Chondrocyte (in vitro differentiated cells): ENCODE results near the gene REC114. TPM values are rescaled to one million over a fixed set of nuclear protein-coding genes. Genes with fewer than 3 reads are reported as not detected.
"Not testable (repeated sequence)": the region's sequence is repeated elsewhere in the genome, so short reads cannot be mapped to it uniquely, and the experiment has no call there.

ENCODE experiments used
- DNase-seq: peaks from one replicate; pipeline ENCODE4 v3.0.0; 2021; ENCODE audit warnings: mixed read lengths, low spot score
- H3K27ac Mint-ChIP-seq: one replicate; pipeline ENCODE4 v1.8.0; 2021; ENCODE audit warnings: mild to moderate bottlenecking, moderate library complexity, mixed read lengths; ENCODE audit not compliant: unreplicated experiment
- H3K27me3 Mint-ChIP-seq: 2 replicates; pipeline ENCODE4 v1.8.0; 2021; ENCODE audit warnings: low read depth, mixed read lengths
- H3K36me3 Mint-ChIP-seq: 2 replicates; pipeline ENCODE4 v1.8.0; 2021; ENCODE audit warnings: low read depth, mixed read lengths
- H3K4me1 Mint-ChIP-seq: 2 replicates; pipeline ENCODE4 v1.8.0; 2021; ENCODE audit warnings: low read depth, mild to moderate bottlenecking, mixed read lengths
- H3K4me3 Mint-ChIP-seq: one replicate; pipeline ENCODE4 v1.8.0; 2021; ENCODE audit warnings: mild to moderate bottlenecking, moderate library complexity, mixed read lengths; ENCODE audit not compliant: unreplicated experiment
- H3K9me3 Mint-ChIP-seq: 2 replicates; pipeline ENCODE4 v1.8.0; 2021; ENCODE audit warnings: low read depth, mixed read lengths
- CTCF ChIP-seq: fragments of 200-600 bp; sonication (generic); IDR thresholded peaks from 2 replicates; pipeline ENCODE4 v1.5.0; 2021; ENCODE audit warnings: antibody characterized with exemption, mild to moderate bottlenecking, moderate library complexity
- total RNA-seq: library from RNA; stranded (reverse); gene quantifications from 3 replicates; pipeline ENCODE4 v1.2.1, GENCODE V29; 2021

REC114 gene
- total RNA-seq, 1 donor from 2014 or later = not detected

- no peak for TF ChIP-seq CTCF
- no peaks in the 10 kb centered on the region for H3K9me3 Mint-ChIP-seq
- H3K4me1 Mint-ChIP-seq = no peaks in the 10 kb centered on the region
- no peaks in the 10 kb centered on the region for H3K36me3 Mint-ChIP-seq
- H3K4me3 Mint-ChIP-seq = no peak overlapping the region
- H3K27ac Mint-ChIP-seq = no peak overlapping the region
- no peak for DNase-seq
- H3K27me3 Mint-ChIP-seq = peaks cover 9% of the 10 kb centered on the region
These were observed 44.1 kb upstream of the REC114 start for GRCh38 chr15:73398861-73399260.

DNA sequence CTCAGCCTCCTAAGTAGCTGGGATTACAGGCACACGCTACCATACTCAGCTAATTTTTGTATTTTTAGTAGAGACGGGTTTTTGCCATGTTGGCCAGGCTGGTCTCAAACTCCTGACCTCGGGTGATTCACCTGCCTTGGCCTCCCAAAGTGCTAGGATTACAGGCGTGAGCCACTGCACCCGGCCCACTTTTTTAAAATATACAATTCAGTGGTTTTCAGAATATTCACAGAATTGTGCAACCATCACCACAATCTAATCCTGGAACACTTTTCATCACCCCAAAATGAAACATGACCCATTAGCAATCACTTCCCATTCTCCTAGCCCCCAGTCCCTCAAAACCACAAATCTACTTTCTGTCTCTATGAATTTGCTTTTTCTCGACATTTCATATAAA, 42.7 kb upstream of the REC114 start:
- not testable (repeated sequence) for H3K9me3 Mint-ChIP-seq, H3K27me3 Mint-ChIP-seq, H3K4me3 Mint-ChIP-seq, H3K36me3 Mint-ChIP-seq, DNase-seq, H3K4me1 Mint-ChIP-seq, H3K27ac Mint-ChIP-seq

GRCh38 chr15:73403171-73403570, 39.8 kb upstream of the REC114 start:
- H3K27me3 Mint-ChIP-seq = peaks cover 16% of the 10 kb centered on the region
- no peak overlapping the region for H3K27ac Mint-ChIP-seq
- H3K4me3 Mint-ChIP-seq = no peak overlapping the region
- H3K4me1 Mint-ChIP-seq = no peaks in the 10 kb centered on the region
- DNase-seq = no peak
- no peak for TF ChIP-seq CTCF
- no peaks in the 10 kb centered on the region for H3K36me3 Mint-ChIP-seq
- H3K9me3 Mint-ChIP-seq = no peaks in the 10 kb centered on the region

DNA sequence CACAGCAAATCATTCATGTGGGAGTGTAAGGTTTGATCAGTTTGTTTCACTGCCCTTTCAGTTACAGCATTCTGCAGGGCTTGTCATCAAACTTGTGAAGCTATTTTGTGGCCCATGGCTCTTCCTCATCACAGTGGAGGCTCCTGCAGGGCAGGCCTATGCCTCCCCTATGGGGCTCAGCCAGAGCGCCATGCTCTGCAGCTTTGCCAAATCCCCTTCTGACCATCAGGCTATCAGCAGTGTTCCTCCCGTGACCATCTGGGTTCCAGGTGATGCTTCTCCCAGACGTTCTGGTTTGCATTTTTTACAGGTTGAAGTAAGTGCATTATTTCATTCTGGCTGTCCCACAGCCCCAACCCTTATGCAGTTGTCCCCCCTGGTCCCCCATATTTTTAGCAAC, 28.1 kb upstream of the REC114 start:
- H3K9me3 Mint-ChIP-seq = peaks cover 3% of the 10 kb centered on the region
- H3K4me1 Mint-ChIP-seq = no peaks in the 10 kb centered on the region
- H3K27me3 Mint-ChIP-seq = peaks cover 33% of the 10 kb centered on the region
- no peak for TF ChIP-seq CTCF
- H3K4me3 Mint-ChIP-seq = no peak overlapping the region
- no peak for DNase-seq
- H3K36me3 Mint-ChIP-seq = no peaks in the 10 kb centered on the region
- no peak overlapping the region for H3K27ac Mint-ChIP-seq

DNA sequence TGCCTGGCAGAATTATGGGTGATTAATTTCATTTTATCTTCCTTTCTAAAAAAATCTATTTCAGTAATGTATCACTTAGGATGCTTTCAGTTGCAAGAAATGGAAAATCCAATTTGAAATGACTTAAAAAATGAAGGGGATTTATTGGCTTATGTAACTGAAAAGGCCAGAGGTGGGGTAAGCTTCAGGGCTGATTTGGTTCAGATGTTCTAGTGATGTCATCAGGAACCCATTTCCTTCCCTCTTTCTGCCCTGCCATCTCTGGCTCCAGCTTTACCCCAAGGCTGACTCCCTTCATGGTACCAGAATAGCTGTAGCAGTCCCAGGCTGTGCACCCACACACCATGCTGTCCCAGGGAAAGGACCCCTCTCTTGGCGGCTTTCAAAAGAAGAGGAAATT, 18.5 kb upstream of the REC114 start:
- no peak for TF ChIP-seq CTCF
- H3K27ac Mint-ChIP-seq = no peak overlapping the region
- H3K4me1 Mint-ChIP-seq = no peaks in the 10 kb centered on the region
- no peak for DNase-seq
- no peak overlapping the region for H3K4me3 Mint-ChIP-seq
- no peaks in the 10 kb centered on the region for H3K9me3 Mint-ChIP-seq
- no peaks in the 10 kb centered on the region for H3K36me3 Mint-ChIP-seq
- H3K27me3 Mint-ChIP-seq = peaks cover 38% of the 10 kb centered on the region

- H3K27ac Mint-ChIP-seq = no peak overlapping the region
- H3K27me3 Mint-ChIP-seq = peaks cover 43% of the 10 kb centered on the region
- no peaks in the 10 kb centered on the region for H3K9me3 Mint-ChIP-seq
- no peaks in the 10 kb centered on the region for H3K36me3 Mint-ChIP-seq
- H3K4me3 Mint-ChIP-seq = no peak overlapping the region
- no peak for TF ChIP-seq CTCF
- no peak for DNase-seq
- H3K4me1 Mint-ChIP-seq = no peaks in the 10 kb centered on the region
These were observed 17.5 kb upstream of the REC114 start for GRCh38 chr15:73425510-73425909.
